Measurements from ENCODE around the gene SBK2.

- no peak for TF ChIP-seq CTCF (IDR thresholded peaks at IDR 0.05; ENCODE audit: low read depth, low read length)
- no peak for TF ChIP-seq POLR2A (IDR thresholded peaks at IDR 0.05; ENCODE audit: extremely low read depth, insufficient read length)
- TF ChIP-seq MYC (IDR thresholded peaks at IDR 0.05; ENCODE audit: low read depth, low read length): no peak
- no peak for TF ChIP-seq MAX (IDR thresholded peaks at IDR 0.05; ENCODE audit: low read depth, low read length)
Observed at GRCh38 chr19:55508120-55508519, 28.8 kb downstream of the SBK2 start.

Data from NB4 (cell line).